Naive B cell (primary cell): Measurements from ENCODE around the gene SLC24A3. TPM values are rescaled to one million over a fixed set of nuclear protein-coding genes. Genes with fewer than 3 reads are reported as not detected.

Experiments used
- ATAC-seq, 2 donors: fragments of 150-1000 bp; cut with Tn5 transposase; 2 replicates each; pipeline ENCODE4 v1.10.0; 2021; ENCODE audit warnings: low read depth in 2 of 2, mild to moderate bottlenecking in 2 of 2, moderate library complexity in 2 of 2
- DNase-seq: peaks from one replicate; pipeline ENCODE4 v3.0.0; 2022
- H3K27ac Mint-ChIP-seq, 6 donors: one replicate each; pipeline ENCODE4 v1.8.0; 2020 to 2022; ENCODE audit warnings: mild to moderate bottlenecking in 6 of 6, mixed read lengths in 6 of 6, moderate library complexity in 5 of 6, inconsistent platforms in 2 of 6
- H3K27me3 Mint-ChIP-seq, 3 donors: one replicate each; pipeline ENCODE4 v1.8.0; 2021 to 2022; ENCODE audit warnings: mixed read lengths in 3 of 3, mild to moderate bottlenecking in 1 of 3
- H3K36me3 Mint-ChIP-seq, 2 donors: one replicate each; pipeline ENCODE4 v1.8.0; 2020 to 2022; ENCODE audit warnings: mixed read lengths in 2 of 2, inconsistent platforms in 1 of 2, mild to moderate bottlenecking in 1 of 2
- H3K4me1 Mint-ChIP-seq, 3 donors: one replicate each; pipeline ENCODE4 v1.8.0; 2020 to 2022; ENCODE audit warnings: mixed read lengths in 3 of 3, inconsistent platforms in 1 of 3, mild to moderate bottlenecking in 1 of 3, moderate library complexity in 1 of 3
- H3K4me3 Mint-ChIP-seq, 8 donors: one replicate each; pipeline ENCODE4 v1.8.0; 2020 to 2022; ENCODE audit warnings: mild to moderate bottlenecking in 8 of 8, mixed read lengths in 8 of 8, moderate library complexity in 8 of 8, inconsistent platforms in 2 of 8
- H3K9me3 Mint-ChIP-seq, 7 donors: one replicate each; pipeline ENCODE4 v1.8.0; 2020 to 2022; ENCODE audit warnings: mixed read lengths in 7 of 7, mild to moderate bottlenecking in 5 of 7, inconsistent platforms in 2 of 7, moderate library complexity in 1 of 7
- polyA plus RNA-seq, 6 donors: library from polyadenylated mRNA; unstranded; fragments of 300-500 nt; fragmentation: Illumina TruSeq; gene quantifications; one replicate each; pipeline ENCODE4 v1.2.3, GENCODE V29; 2021; ENCODE audit warnings: low read depth in 6 of 6

Gene SLC24A3
- polyA plus RNA-seq, 6 donors from 2014 or later = 0.09 to 0.13 TPM; not detected in 4

- Mint-ChIP-seq H3K4me1 (no peaks in the 10 kb centered on the region), H3K27me3 (peaks cover 0 to 6% (median 3%) of the 10 kb centered on the region in 3 donors), H3K36me3 (no peaks in the 10 kb centered on the region), H3K9me3 (peaks cover 0 to 8% (median 4%) of the 10 kb centered on the region in 7 donors), H3K4me3 (no peak overlapping the region), H3K27ac (no peak overlapping the region)
- no peak for DNase-seq
- no peak for ATAC-seq
These were observed 91.9 kb downstream of the SLC24A3 start for GRCh38 chr20:19304389-19304788.

- peaks cover 0 to 6% (median 3%) of the 10 kb centered on the region in 3 donors for H3K27me3 Mint-ChIP-seq
- no peaks in the 10 kb centered on the region for H3K4me1 Mint-ChIP-seq
- H3K27ac Mint-ChIP-seq = no peak overlapping the region
- H3K9me3 Mint-ChIP-seq = peaks cover 0 to 8% (median 4%) of the 10 kb centered on the region in 7 donors
- H3K36me3 Mint-ChIP-seq = no peaks in the 10 kb centered on the region
- H3K4me3 Mint-ChIP-seq = no peak overlapping the region
- DNase-seq (no peak), ATAC-seq (no peak)
These were observed 92.5 kb downstream of the SLC24A3 start for GRCh38 chr20:19304886-19305415.

DNA sequence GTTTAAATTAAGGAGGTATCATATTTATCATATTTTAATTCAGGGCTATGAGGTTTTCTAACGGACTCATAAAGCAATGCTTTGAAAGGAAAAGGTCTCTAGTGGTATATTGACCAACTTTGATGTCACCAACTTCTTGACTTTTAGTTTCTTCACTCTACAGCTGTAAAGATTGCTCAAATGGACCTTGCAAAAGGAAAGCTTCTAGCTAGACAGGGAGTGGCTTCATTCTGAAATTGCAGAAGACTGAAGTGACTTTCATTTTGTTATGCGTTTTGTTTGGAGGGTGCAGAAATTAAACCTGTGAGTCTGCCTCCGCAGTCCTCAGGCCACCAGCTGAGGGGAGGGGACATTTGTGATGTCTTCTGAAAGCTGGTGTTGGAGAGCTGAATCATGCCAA is 95.7 kb downstream of the SLC24A3 start:
- Mint-ChIP-seq H3K27me3 (peaks cover 0 to 2% (median 0%) of the 10 kb centered on the region in 3 donors), H3K4me1 (no peaks in the 10 kb centered on the region), H3K4me3 (peak overlapping the region in 1 of 8 donors; percentile 18), H3K9me3 (peaks cover 0 to 8% (median 2%) of the 10 kb centered on the region in 7 donors), H3K27ac (no peak overlapping the region), H3K36me3 (no peaks in the 10 kb centered on the region)
- DNase-seq = no peak
- no peak for ATAC-seq

DNA sequence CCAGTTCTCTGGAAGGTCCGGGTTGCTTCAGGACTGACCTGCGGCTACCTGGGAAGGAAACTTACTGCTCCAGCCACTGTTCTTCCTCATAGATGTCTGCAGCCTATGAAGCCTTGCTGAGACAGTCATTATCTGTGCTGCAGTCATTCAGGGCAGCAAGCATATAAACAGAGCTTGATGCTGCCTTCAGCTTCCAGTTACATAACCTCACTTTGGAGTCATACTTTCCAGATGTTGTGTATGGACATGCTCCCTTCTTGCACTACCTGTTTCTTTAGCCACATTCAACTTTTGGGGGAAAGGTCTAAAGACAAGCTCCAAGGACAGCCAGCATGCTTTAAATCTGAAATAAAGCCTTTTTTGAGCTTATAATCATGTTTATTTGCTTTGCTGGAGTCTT is 98.1 kb downstream of the SLC24A3 start:
- Mint-ChIP-seq H3K27me3 (peaks cover 0 to 9% (median 0%) of the 10 kb centered on the region in 3 donors), H3K36me3 (no peaks in the 10 kb centered on the region), H3K4me1 (no peaks in the 10 kb centered on the region), H3K27ac (no peak overlapping the region), H3K4me3 (no peak overlapping the region), H3K9me3 (peaks cover 0 to 8% (median 2%) of the 10 kb centered on the region in 7 donors)
- ATAC-seq (no peak), DNase-seq (no peak)

DNA sequence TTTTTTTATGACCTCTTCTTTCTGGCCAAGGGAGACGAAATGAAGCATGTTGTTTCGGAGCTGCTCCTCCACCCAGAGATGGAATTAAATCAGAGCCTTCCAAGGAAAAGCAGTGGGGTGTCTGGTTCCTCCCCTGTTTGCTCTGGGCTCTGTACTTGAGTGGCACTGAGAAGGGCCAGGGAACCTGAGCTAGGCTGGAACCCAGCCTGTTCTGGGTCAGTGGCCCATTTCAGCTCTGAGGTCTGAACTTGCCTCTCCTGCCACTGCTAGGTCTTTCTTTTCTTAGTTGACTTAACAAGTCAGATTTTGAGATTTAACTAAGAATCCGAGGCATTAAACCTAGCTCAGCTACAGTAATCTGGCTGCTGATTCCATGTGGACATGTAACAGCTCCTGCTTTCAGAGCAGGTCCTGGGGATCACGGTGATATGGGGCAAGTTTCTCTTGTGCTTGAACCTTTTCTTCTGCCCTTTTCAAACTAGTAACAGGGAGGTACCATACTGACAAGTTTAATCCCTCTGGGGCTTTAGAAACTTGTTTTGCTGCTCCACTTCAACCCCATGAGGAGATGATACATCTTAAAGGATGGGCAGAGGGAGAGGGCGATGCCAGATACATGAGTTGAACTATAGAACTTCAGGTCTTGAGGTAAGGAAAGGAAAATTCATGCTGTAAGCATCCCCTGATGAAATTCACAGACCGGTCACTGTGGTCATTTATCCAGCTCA is 101.1 kb downstream of the SLC24A3 start:
- peaks cover 0 to 18% (median 12%) of the 10 kb centered on the region in 3 donors for H3K27me3 Mint-ChIP-seq
- no peak overlapping the region for H3K27ac Mint-ChIP-seq
- no peaks in the 10 kb centered on the region for H3K4me1 Mint-ChIP-seq
- H3K9me3 Mint-ChIP-seq = peaks cover 0 to 2% (median 0%) of the 10 kb centered on the region in 7 donors
- no peak for ATAC-seq
- DNase-seq = no peak
- H3K4me3 Mint-ChIP-seq = no peak overlapping the region
- no peaks in the 10 kb centered on the region for H3K36me3 Mint-ChIP-seq

GRCh38 chr20:19314621-19315020 is 102.2 kb downstream of the SLC24A3 start:
- peaks cover 0 to 2% (median 0%) of the 10 kb centered on the region in 7 donors for H3K9me3 Mint-ChIP-seq
- DNase-seq (no peak), ATAC-seq (no peak)
- no peaks in the 10 kb centered on the region for H3K36me3 Mint-ChIP-seq
- no peak overlapping the region for H3K27ac Mint-ChIP-seq
- H3K4me3 Mint-ChIP-seq = no peak overlapping the region
- peaks cover 0 to 26% (median 18%) of the 10 kb centered on the region in 3 donors for H3K27me3 Mint-ChIP-seq
- H3K4me1 Mint-ChIP-seq = no peaks in the 10 kb centered on the region

DNA sequence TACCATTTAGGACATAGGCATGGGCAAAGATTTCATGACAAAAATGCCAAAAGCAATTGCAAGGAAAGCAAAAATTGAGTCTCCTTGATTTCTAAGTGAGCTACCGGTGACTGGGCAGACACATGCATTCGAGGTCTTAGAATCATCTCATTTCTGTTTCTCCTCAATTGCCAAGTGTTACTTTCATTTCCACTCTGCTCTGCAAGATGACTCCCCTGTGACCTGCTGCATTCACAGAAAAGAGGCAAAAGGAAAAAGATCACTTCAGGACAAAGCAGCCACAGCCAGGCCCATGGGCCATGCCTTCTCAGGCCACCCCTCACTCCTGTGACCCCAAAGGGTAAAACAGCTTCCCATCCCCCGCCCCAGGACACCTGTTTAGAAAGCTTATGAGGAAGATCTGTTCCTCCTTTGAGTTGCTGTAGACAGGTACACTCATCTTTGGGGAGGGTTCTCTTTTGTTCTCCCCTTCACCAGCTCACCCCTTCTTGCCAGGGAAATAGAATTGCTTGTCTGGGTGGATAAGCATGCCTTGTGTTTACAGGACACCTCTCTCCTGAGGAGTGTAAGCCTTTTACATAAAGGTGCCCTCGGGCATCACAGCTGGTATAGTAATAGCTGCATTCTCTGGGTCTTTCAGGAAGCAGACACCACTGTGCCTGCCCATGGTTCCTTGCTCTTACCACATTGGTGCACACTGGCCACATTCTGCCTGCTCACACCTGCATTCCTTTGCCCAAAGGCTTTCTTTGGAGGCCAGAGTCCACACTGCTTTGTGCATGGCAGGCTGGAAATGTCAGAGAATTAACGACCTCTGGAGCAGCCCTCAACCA is 105.0 kb downstream of the SLC24A3 start:
- DNase-seq (no peak), ATAC-seq (no peak)
- Mint-ChIP-seq H3K4me3 (no peak overlapping the region), H3K27ac (no peak overlapping the region), H3K4me1 (no peaks in the 10 kb centered on the region), H3K9me3 (peaks cover 0 to 2% (median 0%) of the 10 kb centered on the region in 7 donors), H3K27me3 (peaks cover 6 to 29% (median 26%) of the 10 kb centered on the region in 3 donors), H3K36me3 (no peaks in the 10 kb centered on the region)

- no peak overlapping the region for H3K27ac Mint-ChIP-seq
These were observed 106.2 kb downstream of the SLC24A3 start for GRCh38 chr20:19318610-19319009.

GRCh38 chr20:19320005-19320404 is 107.6 kb downstream of the SLC24A3 start:
- H3K9me3 Mint-ChIP-seq = peaks cover 0 to 2% (median 0%) of the 10 kb centered on the region in 7 donors
- H3K27me3 Mint-ChIP-seq = peaks cover 6 to 29% (median 22%) of the 10 kb centered on the region in 3 donors
- H3K36me3 Mint-ChIP-seq = no peaks in the 10 kb centered on the region
- no peak for ATAC-seq
- no peak overlapping the region for H3K27ac Mint-ChIP-seq
- H3K4me3 Mint-ChIP-seq = no peak overlapping the region
- no peak for DNase-seq
- H3K4me1 Mint-ChIP-seq = no peaks in the 10 kb centered on the region

More at GRCh38 chr20:19318610-19319009, 106.2 kb downstream of the SLC24A3 start:
- ATAC-seq = no peak
- Mint-ChIP-seq H3K9me3 (peaks cover 0 to 2% (median 0%) of the 10 kb centered on the region in 7 donors), H3K4me1 (no peaks in the 10 kb centered on the region), H3K27me3 (peaks cover 6 to 29% (median 26%) of the 10 kb centered on the region in 3 donors), H3K4me3 (no peak overlapping the region), H3K36me3 (no peaks in the 10 kb centered on the region)
- DNase-seq = no peak

GRCh38 chr20:19321176-19321575 is 108.7 kb downstream of the SLC24A3 start:
- H3K27me3 Mint-ChIP-seq = peaks cover 6 to 25% (median 16%) of the 10 kb centered on the region in 3 donors
- no peaks in the 10 kb centered on the region for H3K4me1 Mint-ChIP-seq

DNA sequence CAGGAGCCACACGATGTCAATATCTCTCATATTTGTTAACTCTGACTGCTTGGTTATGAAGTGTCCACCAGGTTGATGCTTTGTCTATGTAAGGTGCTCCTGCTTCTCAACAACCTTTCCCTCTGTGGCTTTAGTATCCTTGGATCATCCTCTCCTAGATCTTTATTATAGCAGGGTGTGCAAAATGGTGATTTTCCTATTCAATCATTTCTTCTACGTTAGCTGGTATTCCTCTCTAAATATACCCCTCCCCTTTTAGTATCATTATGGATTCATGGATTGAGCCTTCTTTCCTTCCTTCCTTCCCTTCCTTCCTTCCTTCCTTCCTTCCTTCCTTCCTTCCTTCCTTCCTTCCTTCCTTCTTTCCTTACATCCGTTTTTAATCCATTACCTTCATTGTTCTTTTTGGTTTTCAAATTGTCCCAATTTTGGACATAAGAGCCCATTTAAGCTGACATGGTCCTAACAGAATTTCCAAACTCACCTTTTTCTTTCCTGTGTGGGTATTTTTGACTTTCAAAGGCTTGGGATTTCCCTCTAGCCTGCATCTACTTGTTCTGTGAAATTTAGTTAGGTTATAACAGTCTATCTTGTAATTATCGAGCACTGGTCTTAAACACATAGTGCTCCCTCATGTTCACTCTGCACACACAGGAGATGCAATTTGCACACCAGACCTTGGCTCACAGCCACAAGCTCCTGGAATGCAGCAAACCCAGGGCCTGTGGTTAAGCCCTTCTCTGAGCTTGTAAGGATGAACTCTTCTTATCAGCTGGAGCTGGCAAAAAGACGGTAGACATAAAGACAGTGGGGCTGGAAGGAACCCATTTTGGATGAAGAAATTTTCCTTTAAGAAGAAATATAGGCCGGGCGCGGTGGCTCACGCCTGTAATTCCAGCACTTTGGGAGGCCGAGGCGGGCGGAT is 109.9 kb downstream of the SLC24A3 start:
- Mint-ChIP-seq H3K9me3 (peaks cover 0 to 2% (median 0%) of the 10 kb centered on the region in 7 donors), H3K27ac (no peak overlapping the region), H3K4me3 (no peak overlapping the region), H3K27me3 (peaks cover 6 to 24% (median 16%) of the 10 kb centered on the region in 3 donors), H3K4me1 (no peaks in the 10 kb centered on the region), H3K36me3 (no peaks in the 10 kb centered on the region)
- DNase-seq (no peak), ATAC-seq (no peak)

More at GRCh38 chr20:19321176-19321575, 108.7 kb downstream of the SLC24A3 start:
- ATAC-seq = no peak
- Mint-ChIP-seq H3K36me3 (no peaks in the 10 kb centered on the region), H3K27ac (no peak overlapping the region), H3K9me3 (peaks cover 0 to 2% (median 0%) of the 10 kb centered on the region in 7 donors), H3K4me3 (no peak overlapping the region)
- DNase-seq = no peak

- no peaks in the 10 kb centered on the region for H3K36me3 Mint-ChIP-seq
These were observed 115.0 kb downstream of the SLC24A3 start for GRCh38 chr20:19327401-19327800.

More at GRCh38 chr20:19327401-19327800, 115.0 kb downstream of the SLC24A3 start:
- Mint-ChIP-seq H3K4me1 (peaks cover 0 to 4% (median 3%) of the 10 kb centered on the region in 3 donors), H3K4me3 (no peak overlapping the region), H3K27ac (no peak overlapping the region), H3K27me3 (peaks cover 16 to 35% (median 27%) of the 10 kb centered on the region in 3 donors), H3K9me3 (peaks cover 0 to 9% (median 0%) of the 10 kb centered on the region in 7 donors)
- no peak for DNase-seq
- no peak for ATAC-seq
